NCI-H2196 (cell line): Measurements from ENCODE around the gene RARG.
"Not testable (repeated sequence)": the region's sequence is repeated elsewhere in the genome, so short reads cannot be mapped to it uniquely, and the experiment has no call there.

Experiments used
- DNase-seq: peaks from one replicate; lab custom pipeline; 2025; ENCODE audit not compliant: unreplicated experiment; lab: John Stamatoyannopoulos, UW

Gene RARG

GRCh38 chr12:53193040-53193439, 39.0 kb downstream of the RARG start:
- no peak for DNase-seq

- no peak for DNase-seq
Observed at GRCh38 chr12:53192531-53193021, 39.4 kb downstream of the RARG start.

GRCh38 chr12:53191885-53192530, 40.0 kb downstream of the RARG start:
- DNase-seq = no peak

GRCh38 chr12:53191096-53191884, 40.7 kb downstream of the RARG start:
- DNase-seq = no peak

DNA sequence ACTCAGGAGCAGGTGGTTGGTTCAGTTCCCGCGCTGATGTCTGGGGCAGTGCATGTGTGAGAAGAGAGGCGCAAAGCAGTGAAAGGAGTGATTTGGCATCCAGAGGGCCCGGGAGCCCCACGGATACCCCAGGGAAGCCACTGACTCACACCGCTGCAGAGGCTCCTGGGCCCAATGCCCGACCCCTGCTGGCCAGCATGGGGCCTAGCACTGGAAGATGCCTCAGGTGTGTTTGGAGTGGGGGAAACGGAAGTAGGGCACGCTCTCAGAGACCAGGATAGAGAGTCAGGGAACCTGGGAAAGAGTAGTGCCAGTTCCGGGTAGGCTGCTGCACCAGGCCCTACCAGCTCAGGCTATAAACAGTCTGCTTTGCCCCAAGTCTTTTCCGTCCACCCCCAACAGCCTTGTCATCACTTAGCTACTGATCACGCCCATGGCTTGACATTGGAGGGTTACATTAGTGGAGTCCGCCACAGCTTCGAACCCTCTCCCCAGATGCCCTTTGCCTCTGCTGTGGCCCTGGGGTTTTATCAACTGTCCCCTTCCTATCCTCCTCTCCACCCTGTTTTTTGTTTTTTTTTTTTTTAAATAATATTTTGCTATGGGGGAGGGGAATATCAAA, 41.8 kb downstream of the RARG start:
- DNase-seq = peak; percentile 16

DNA sequence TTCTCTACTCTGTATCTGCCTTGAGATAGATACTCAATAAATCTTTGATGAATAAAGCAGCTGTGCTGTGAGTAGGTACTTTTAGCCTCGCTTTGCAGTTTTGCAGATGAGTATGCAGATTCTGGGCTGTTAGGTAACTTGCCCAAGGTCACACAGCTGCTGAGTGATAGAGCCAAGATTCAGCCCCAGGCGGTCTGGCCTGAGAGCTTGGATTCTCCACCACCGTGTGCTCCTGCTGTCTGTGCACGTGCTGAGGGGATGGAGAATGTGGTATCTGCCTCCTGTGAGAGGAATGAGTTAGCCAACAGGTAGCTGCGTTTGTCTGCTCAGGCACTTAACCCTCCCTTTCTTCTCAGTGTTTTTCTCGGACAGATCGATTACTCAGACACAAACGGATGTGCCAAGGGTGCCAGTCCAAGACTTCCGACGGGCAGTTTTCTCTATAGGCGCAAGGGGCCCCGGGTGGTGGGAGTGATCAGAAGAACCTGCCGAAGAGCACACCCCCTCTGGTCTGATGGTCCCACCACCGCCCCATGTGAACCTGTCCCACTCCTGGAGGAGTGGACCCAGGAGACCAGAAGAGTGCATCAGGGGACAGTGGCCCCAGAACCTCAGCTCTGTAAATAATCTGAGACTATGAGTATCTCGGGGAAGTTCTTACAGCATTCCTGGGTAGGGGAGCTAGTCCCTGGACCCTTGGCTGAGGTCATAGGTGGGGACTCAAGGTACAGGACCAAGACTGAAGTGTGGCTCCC, 44.7 kb downstream of the RARG start:
- DNase-seq = no peak

- no peak for DNase-seq
Observed at GRCh38 chr12:53186745-53187144, 45.3 kb downstream of the RARG start.

- no peak for DNase-seq
Observed at GRCh38 chr12:53185582-53186153, 46.3 kb downstream of the RARG start.

- DNase-seq = no peak
Observed at GRCh38 chr12:53184828-53185227, 47.2 kb downstream of the RARG start.

- DNase-seq = no peak
Observed at GRCh38 chr12:53182903-53183302, 49.1 kb downstream of the RARG start.

GRCh38 chr12:53181935-53182334, 50.1 kb downstream of the RARG start:
- no peak for DNase-seq

GRCh38 chr12:53180931-53181645, 50.9 kb downstream of the RARG start:
- peak; percentile 87 for DNase-seq

- peak; percentile 99 for DNase-seq
Observed at GRCh38 chr12:53180220-53180930, 51.6 kb downstream of the RARG start, which contains the start of the genes CSAD and ZNF740. Gene CSAD (minus strand): TSS chr12:53180925. CDS start chr12:53173470, 7,455 bp downstream. Gene ZNF740 (plus strand): TSS chr12:53180722. CDS start chr12:53181984, 1,262 bp downstream.

GRCh38 chr12:53179687-53180219, 52.3 kb downstream of the RARG start:
- peak; percentile 46 for DNase-seq

- not testable (repeated sequence) for DNase-seq
Observed at GRCh38 chr12:53178803-53179202, 53.2 kb downstream of the RARG start.

DNA sequence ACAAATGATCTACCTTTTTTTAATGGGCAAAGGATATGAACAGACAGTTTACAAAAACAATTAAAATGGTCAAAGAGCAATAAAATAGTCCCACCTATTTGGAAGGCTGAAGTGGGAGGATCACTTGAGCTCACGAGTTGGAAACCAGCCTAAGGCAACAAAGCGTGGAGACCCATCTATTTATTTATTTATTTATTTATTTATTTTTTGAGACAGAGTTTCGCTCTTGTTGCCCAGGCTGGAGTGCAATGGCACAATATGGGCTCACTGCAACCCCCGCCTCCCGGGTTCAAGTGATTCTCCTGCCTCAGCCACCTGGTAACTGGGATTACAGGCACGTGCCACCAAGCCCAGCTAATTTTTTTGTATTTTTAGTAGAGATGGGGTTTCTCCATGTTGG, 54.6 kb downstream of the RARG start:
- DNase-seq = peak; percentile 46

DNA sequence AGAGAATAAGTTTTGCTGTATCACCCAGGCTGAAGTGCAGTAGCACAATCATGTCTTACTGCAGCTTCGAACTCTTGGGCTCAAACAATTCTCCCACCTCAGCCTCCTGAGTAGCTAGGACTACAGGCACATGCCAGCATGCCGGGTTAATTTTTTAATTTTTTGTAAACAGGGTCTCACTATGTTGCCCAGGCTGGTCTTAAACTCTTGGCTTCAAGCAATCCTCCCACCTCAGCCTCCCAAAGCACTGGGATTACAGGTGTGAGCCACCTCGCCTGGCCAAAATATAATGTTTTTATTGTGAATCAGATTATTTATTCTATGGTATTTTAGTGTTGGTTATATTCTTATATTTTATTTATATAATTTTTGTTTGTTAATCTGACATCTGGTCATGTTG, 55.3 kb downstream of the RARG start:
- no peak for DNase-seq

DNA sequence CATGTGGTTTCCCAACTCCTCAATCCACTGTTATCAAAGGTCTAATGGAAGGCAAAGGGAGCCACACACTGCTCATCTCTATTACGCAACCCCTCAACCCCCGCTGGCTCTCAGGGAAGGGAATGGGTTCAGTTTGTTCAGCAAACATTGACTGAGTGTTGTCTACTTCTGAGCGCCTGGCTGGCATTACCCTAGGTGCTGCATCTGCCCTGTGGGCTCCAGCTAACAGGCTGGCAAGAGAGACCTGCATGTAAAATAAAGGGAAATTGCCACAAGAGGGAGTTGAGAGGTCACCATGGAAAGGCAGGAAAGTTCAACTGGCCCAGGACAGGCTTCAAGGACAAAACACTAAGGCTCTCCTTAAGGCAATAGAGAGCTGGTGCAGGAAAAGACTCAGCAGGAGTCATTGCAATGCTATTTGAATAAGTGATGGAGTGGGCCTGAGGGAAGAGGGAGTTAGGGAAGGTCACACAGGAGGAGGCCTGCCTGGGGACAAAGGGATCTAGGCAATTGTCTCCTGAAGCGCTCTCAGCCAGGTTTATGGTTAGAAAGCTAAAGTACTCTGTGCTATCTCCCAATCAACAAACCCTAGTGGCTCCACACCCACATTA, 57.0 kb downstream of the RARG start:
- peak; percentile 80 for DNase-seq
